ENCODE data around the gene FGF18. TPM values are rescaled to one million over a fixed set of nuclear protein-coding genes. Genes with fewer than 3 reads are reported as not detected.

The FGF18 gene
- total and polyA plus RNA-seq, 2 experiments from 2014 or later, result 0.56 to 0.86 TPM

DNA sequence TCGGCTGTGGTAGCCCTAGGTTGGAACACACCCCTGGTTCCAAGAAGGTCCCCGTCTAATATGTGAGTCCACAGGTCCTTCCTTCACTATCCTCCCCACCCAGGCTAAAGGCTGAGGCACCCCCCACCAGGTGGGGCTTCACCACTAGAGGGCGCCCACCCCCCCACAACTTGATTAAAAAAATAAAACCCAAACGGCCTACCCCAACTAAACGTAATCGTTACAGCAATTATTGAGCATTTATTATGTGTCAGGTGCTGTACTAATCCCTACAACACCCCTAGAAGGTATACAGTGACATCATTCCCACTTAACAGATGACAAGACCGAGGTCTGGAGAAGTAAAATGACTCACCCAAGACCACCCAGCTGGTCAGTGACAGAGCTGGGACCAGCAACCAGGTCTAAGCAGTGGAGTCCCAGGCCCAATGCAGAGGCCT, 65.0 kb downstream of the FGF18 start:
- Histone ChIP-seq H3K9me2 (ENCODE audit: insufficient read depth) (no peaks in the 10 kb centered on the region), H3K4me3 (no peak overlapping the region), H3K4me1 (ENCODE audit: insufficient read depth) (no peaks in the 10 kb centered on the region), H3K4me2 (no peak overlapping the region), H3K36me3 (ENCODE audit: insufficient read depth) (no peaks in the 10 kb centered on the region), H2AFZ (no peak overlapping the region), H3K27ac (ENCODE audit: low read depth) (no peak overlapping the region), H3K27me3 (ENCODE audit: insufficient read depth) (no peaks in the 10 kb centered on the region), H3K79me2 (replicated peaks; ENCODE audit: insufficient read depth) (no peaks in the 10 kb centered on the region), H4K20me1 (replicated peaks; ENCODE audit: insufficient read depth) (no peaks in the 10 kb centered on the region), H3F3A (replicated peaks; ENCODE audit: low read depth) (no peaks in the 10 kb centered on the region)
- no peaks in the 10 kb centered on the region for H3K9me3 Mint-ChIP-seq
- H3K4me3 Mint-ChIP-seq, result no peak overlapping the region
- DNase-seq (ENCODE audit: low spot score), result peak; percentile 54
- TF ChIP-seq, protein P1, sequence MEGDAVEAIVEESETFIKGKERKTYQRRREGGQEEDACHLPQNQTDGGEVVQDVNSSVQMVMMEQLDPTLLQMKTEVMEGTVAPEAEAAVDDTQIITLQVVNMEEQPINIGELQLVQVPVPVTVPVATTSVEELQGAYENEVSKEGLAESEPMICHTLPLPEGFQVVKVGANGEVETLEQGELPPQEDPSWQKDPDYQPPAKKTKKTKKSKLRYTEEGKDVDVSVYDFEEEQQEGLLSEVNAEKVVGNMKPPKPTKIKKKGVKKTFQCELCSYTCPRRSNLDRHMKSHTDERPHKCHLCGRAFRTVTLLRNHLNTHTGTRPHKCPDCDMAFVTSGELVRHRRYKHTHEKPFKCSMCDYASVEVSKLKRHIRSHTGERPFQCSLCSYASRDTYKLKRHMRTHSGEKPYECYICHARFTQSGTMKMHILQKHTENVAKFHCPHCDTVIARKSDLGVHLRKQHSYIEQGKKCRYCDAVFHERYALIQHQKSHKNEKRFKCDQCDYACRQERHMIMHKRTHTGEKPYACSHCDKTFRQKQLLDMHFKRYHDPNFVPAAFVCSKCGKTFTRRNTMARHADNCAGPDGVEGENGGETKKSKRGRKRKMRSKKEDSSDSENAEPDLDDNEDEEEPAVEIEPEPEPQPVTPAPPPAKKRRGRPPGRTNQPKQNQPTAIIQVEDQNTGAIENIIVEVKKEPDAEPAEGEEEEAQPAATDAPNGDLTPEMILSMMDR (conservative IDR thresholded peaks at IDR 0.05; ENCODE audit: low read depth in 2 of 2), result peak; percentile 83 to 94
- TF ChIP-seq ZNF331 (CRISPR knock-in tag; IDR thresholded peaks at IDR 0.05; ENCODE audit: low read depth), result no peak
- H3K27me3 Mint-ChIP-seq (ENCODE audit: insufficient read depth, low read depth, poor library complexity), result peaks cover 6% of the 10 kb centered on the region
- peak; percentile 73 for ATAC-seq
- H3K27ac Mint-ChIP-seq, result no peak overlapping the region
- peaks cover 12% of the 10 kb centered on the region for H3K4me1 Mint-ChIP-seq
- no peaks in the 10 kb centered on the region for H3K36me3 Mint-ChIP-seq (ENCODE audit: low read depth)

- Histone ChIP-seq H3K4me1 (ENCODE audit: insufficient read depth) (no peaks in the 10 kb centered on the region), H3K36me3 (ENCODE audit: insufficient read depth) (no peaks in the 10 kb centered on the region), H3K27me3 (ENCODE audit: insufficient read depth) (no peaks in the 10 kb centered on the region), H3F3A (replicated peaks; ENCODE audit: low read depth) (no peaks in the 10 kb centered on the region), H3K9me2 (ENCODE audit: insufficient read depth) (no peaks in the 10 kb centered on the region), H3K27ac (ENCODE audit: low read depth) (no peak overlapping the region), H3K79me2 (replicated peaks; ENCODE audit: insufficient read depth) (no peaks in the 10 kb centered on the region), H3K4me2 (no peak overlapping the region), H3K4me3 (no peak overlapping the region), H2AFZ (no peak overlapping the region), H4K20me1 (replicated peaks; ENCODE audit: insufficient read depth) (no peaks in the 10 kb centered on the region)
- DNase-seq (ENCODE audit: low spot score) (peak; percentile 23), ATAC-seq (peak; percentile 18; the same call in 2 of the 3 replicates)
- Mint-ChIP-seq H3K4me3 (no peak overlapping the region), H3K4me1 (peaks cover 8% of the 10 kb centered on the region; the same call in 2 of the 3 replicates), H3K27ac (no peak overlapping the region), H3K27me3 (ENCODE audit: insufficient read depth, low read depth, poor library complexity) (peaks cover 6% of the 10 kb centered on the region), H3K9me3 (no peaks in the 10 kb centered on the region), H3K36me3 (ENCODE audit: low read depth) (no peaks in the 10 kb centered on the region)
- no peak for TF ChIP-seq NANOG (IDR thresholded peaks at IDR 0.05; ENCODE audit: borderline replicate concordance)
- TF ChIP-seq, protein P1 (conservative IDR thresholded peaks at IDR 0.05; ENCODE audit: low read depth in 2 of 2), result peak; percentile 21 to 45
These were observed 66.2 kb downstream of the FGF18 start for GRCh38 chr5:171485668-171486067.

GRCh38 chr5:171486613-171487012, 67.2 kb downstream of the FGF18 start:
- Mint-ChIP-seq H3K36me3 (ENCODE audit: low read depth) (no peaks in the 10 kb centered on the region), H3K4me3 (no peak overlapping the region), H3K9me3 (no peaks in the 10 kb centered on the region), H3K4me1 (peaks cover 8% of the 10 kb centered on the region; the same call in 2 of the 3 replicates), H3K27ac (no peak overlapping the region), H3K27me3 (ENCODE audit: insufficient read depth, low read depth, poor library complexity) (peaks cover 6% of the 10 kb centered on the region)
- H3K4me1 ChIP-seq (ENCODE audit: insufficient read depth), result no peaks in the 10 kb centered on the region
- ATAC-seq, result no peak
- no peak overlapping the region for H3K27ac ChIP-seq (ENCODE audit: low read depth)
- no peaks in the 10 kb centered on the region for H3K9me2 ChIP-seq (ENCODE audit: insufficient read depth)
- no peaks in the 10 kb centered on the region for H3K79me2 ChIP-seq (replicated peaks; ENCODE audit: insufficient read depth)
- no peak for DNase-seq (ENCODE audit: low spot score)
- no peaks in the 10 kb centered on the region for H3K27me3 ChIP-seq (ENCODE audit: insufficient read depth)
- TF ChIP-seq POLR2AphosphoS5 (IDR thresholded peaks at IDR 0.05; ENCODE audit: low read depth) (no peak), ZNF114 (CRISPR knock-in tag; IDR thresholded peaks at IDR 0.05) (no peak)
- no peak overlapping the region for H3K4me3 ChIP-seq
- no peaks in the 10 kb centered on the region for H3F3A ChIP-seq (replicated peaks; ENCODE audit: low read depth)
- H3K4me2 ChIP-seq, result no peak overlapping the region
- no peaks in the 10 kb centered on the region for H4K20me1 ChIP-seq (replicated peaks; ENCODE audit: insufficient read depth)
- H2AFZ ChIP-seq, result no peak overlapping the region
- H3K36me3 ChIP-seq (ENCODE audit: insufficient read depth), result no peaks in the 10 kb centered on the region
